Astrocyte (in vitro differentiated cells and primary cell): ENCODE results near the gene AMPH.
"Not testable (repeated sequence)": the region's sequence is repeated elsewhere in the genome, so short reads cannot be mapped to it uniquely, and the experiment has no call there.

Source experiments
- EZH2 ChIP-seq: IDR thresholded peaks from 2 replicates; pipeline ENCODE4 v1.6.1; 2012; ENCODE audit warnings: mild to moderate bottlenecking, low read length, inconsistent platforms; ENCODE audit not compliant: insufficient read depth
- TF ChIP-seq, protein P1 (sequence below): IDR thresholded peaks from 2 replicates; pipeline ENCODE4 v1.5.1; 2011; ENCODE audit warnings: low read depth, mild to moderate bottlenecking, inconsistent platforms, low read length, moderate library complexity; ENCODE audit not compliant: insufficient read depth

DNA sequence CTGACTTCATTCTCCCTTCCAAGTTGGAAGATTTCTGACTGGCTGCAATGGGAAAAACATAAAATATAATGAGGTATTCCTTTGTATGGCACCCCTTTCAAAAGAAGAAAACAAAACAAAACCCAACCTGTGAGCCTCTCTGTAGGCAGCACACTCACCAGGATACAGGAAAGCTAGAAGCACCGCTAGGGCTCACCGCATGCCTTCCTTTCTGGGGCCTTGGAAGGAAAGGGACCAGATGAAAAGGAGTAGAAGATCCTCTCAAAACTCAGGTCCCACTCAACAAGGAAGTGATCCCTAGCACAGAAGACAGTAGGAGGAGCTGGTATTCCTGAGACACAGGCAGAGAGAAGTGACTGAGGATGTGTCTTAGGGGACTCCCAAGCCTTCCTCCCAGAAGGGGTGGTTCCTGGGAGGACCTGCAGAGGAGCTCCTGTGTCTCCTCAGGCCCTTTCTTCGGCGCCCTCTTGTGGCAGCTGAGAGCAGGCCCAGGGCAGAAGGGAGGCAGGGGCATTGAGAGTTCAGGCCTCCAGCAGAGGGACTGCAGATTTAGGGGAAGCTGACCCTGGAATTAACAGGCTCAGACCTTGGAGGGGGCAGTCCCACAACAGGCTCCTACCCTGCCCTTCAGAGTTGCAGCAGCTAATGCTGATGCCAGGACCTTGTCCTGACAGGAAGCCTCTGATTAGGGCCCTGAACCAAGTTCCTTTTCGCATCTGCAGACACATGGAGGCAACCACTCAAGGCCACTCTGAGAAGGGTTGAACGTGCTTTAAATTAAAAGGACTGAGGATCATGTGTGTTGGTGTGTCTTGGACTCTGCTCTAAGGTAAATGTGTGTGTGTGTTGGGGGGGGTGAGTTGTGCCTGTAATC, 285.6 kb downstream of the AMPH start:
- TF ChIP-seq, protein P1, sequence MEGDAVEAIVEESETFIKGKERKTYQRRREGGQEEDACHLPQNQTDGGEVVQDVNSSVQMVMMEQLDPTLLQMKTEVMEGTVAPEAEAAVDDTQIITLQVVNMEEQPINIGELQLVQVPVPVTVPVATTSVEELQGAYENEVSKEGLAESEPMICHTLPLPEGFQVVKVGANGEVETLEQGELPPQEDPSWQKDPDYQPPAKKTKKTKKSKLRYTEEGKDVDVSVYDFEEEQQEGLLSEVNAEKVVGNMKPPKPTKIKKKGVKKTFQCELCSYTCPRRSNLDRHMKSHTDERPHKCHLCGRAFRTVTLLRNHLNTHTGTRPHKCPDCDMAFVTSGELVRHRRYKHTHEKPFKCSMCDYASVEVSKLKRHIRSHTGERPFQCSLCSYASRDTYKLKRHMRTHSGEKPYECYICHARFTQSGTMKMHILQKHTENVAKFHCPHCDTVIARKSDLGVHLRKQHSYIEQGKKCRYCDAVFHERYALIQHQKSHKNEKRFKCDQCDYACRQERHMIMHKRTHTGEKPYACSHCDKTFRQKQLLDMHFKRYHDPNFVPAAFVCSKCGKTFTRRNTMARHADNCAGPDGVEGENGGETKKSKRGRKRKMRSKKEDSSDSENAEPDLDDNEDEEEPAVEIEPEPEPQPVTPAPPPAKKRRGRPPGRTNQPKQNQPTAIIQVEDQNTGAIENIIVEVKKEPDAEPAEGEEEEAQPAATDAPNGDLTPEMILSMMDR: peak; percentile 10
- not testable (repeated sequence) for TF ChIP-seq EZH2
